ENCODE data around the gene MCM7. TPM values are rescaled to one million over a fixed set of nuclear protein-coding genes. Genes with fewer than 3 reads are reported as not detected.

The MCM7 gene
- total RNA-seq, 4 donors from 2014 or later: 16.6 to 51.3 (median 26.5) TPM

DNA sequence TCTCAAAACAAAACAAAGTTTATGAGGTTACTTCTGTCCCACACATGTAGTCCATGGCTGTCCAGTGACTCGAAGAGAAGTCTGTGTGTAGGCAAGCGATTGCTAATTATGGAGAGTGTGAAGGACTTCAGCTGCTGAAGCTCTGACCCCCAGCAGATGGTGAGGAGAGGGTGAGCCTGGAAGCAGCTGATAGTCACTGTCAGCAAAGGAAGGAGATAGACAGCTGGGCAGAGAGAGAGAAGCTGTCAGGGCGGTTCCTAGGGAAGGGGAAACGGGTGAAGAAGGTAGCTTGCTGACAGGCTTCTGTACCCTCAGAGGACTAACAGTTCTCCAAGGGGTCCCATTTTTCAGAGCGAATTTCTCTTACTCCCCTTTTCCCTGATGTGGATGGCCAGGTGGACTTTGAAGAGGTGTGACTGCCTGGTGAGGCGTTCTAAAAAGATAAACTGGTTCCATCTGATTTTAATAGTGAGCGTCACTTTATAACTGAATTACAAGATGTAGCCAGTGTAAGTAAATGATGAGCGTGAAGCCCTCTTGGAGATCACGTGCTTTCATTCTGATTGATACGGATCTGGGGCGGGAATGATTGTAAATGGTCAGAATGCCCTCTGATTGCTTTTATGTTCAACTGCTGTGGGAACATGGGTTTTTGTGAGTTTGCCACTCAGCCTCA, 39.5 kb downstream of the MCM7 start:
- H3K4me3 ChIP-seq (replicated peaks in 1 of 3): no peak overlapping the region
- no peaks in the 10 kb centered on the region for H3K4me1 ChIP-seq
- WGBS, 2 donors: 96% methylated on average over 11 of the region's 11 CpGs
- H3K27ac ChIP-seq: no peak overlapping the region
- H3K36me3 ChIP-seq: peaks cover 28% of the 10 kb centered on the region in 2 donors
- intact Hi-C loops (cut with DNase I): no loop called here
- TF ChIP-seq POLR2A (IDR thresholded peaks at IDR 0.05) (no peak), CTCF (IDR thresholded peaks at IDR 0.05) (no peak)
- H3K9me3 ChIP-seq: no peaks in the 10 kb centered on the region
- no peak for DNase-seq
- H3K27me3 ChIP-seq: no peaks in the 10 kb centered on the region

DNA sequence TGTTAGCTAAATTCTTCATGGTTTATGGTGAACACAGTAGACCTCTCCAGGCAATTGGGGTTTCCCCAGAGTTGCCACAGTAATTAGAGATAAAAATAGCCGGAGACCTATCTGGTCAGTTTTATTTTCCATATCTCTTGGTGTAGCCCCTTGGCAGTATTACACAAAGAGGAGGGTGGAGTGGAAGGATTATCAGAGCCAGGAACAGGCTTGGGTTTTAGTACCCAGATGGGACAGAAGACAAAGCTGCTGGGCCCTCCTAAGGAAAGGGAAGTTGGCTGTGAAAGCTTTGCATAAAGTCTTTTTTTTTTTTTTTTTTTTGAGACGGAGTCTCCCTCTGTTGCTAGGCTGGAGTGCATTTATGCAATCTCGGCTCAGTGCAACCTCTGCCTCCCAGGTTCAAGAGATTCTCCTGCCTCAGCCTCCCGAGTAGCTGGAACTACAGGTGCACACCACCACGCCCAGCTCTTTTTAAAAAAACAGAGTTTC, 41.9 kb downstream of the MCM7 start:
- 91 to 92% methylated on average over 5 of the region's 5 CpGs for WGBS, 2 donors
- intact Hi-C loops (cut with DNase I): no loop called here
- H3K4me1 ChIP-seq: no peaks in the 10 kb centered on the region
- DNase-seq: no peak
- H3K4me3 ChIP-seq (replicated peaks in 1 of 3): no peak overlapping the region
- H3K9me3 ChIP-seq: no peaks in the 10 kb centered on the region
- no peak overlapping the region for H3K27ac ChIP-seq
- TF ChIP-seq CTCF (IDR thresholded peaks at IDR 0.05) (no peak), POLR2A (IDR thresholded peaks at IDR 0.05) (no peak)
- H3K36me3 ChIP-seq: peaks cover 23 to 25% of the 10 kb centered on the region in 2 donors
- no peaks in the 10 kb centered on the region for H3K27me3 ChIP-seq

- intact Hi-C loops (cut with DNase I): no loop called here
- Histone ChIP-seq H3K9me3 (no peaks in the 10 kb centered on the region), H3K4me1 (no peaks in the 10 kb centered on the region), H3K27me3 (no peaks in the 10 kb centered on the region), H3K27ac (no peak overlapping the region), H3K36me3 (peaks cover 17 to 19% of the 10 kb centered on the region in 2 donors), H3K4me3 (replicated peaks in 1 of 3) (no peak overlapping the region)
- no peak for TF ChIP-seq POLR2A (IDR thresholded peaks at IDR 0.05)
- TF ChIP-seq CTCF (IDR thresholded peaks at IDR 0.05): no peak
- 90 to 92% methylated on average over 8 to 10 of the region's 10 CpGs for WGBS, 2 donors
- DNase-seq: no peak
Observed at GRCh38 chr7:100057006-100057405, 44.2 kb downstream of the MCM7 start.

DNA sequence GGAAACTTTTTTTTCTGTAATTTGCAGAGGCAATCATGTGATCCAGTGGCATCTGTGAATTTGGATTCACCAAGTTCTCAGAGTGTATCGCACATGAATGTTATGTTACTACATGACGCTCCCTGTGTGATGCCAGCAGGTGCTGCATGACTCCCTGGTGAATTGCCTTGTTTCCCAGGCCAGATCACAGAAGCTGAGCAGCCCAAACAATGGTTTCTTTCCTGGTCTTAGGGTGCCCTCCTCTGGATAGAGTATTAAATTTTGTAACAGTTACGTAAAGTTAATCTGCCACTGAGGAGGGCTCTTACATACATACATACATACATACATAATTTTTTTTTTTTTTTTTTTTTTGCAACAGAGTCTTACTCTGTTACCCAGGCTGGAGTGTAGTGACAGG, 48.0 kb downstream of the MCM7 start:
- Histone ChIP-seq H3K4me3 (replicated peaks in 1 of 3) (no peak overlapping the region), H3K36me3 (peaks cover 12 to 13% of the 10 kb centered on the region in 2 donors), H3K27ac (no peak overlapping the region), H3K4me1 (peaks cover 4 to 12% of the 10 kb centered on the region in 2 donors), H3K9me3 (no peaks in the 10 kb centered on the region), H3K27me3 (no peaks in the 10 kb centered on the region)
- whole genome bisulfite sequencing, 2 donors: 79 to 88% methylated on average over 3 of the region's 3 CpGs
- TF ChIP-seq CTCF (IDR thresholded peaks at IDR 0.05) (peak in 2 of 6 experiments; percentile 13 to 23), POLR2A (IDR thresholded peaks at IDR 0.05) (no peak)
- DNase-seq: peak in 1 of 2 donors; percentile 5
- intact Hi-C loops (cut with DNase I): no loop called here

DNA sequence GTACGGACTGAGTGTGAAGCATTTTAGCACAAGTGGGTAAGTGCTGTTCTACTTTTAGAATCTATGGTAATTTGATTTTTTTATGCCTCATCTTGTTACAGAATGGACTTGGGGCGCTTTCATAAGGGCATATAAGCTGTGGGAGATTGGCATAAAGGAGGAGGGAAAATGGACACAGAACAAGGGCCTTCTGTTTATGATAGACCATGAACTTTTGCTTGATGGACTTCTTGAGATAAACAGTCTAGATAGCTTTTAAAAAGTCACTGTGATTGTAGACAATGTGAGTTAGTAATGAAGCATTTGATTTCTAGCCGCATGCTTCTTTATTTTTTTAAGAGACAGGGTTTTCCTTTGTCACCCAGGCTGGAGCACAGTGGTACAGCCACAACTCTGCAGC, 49.6 kb downstream of the MCM7 start:
- peaks cover 4 to 12% of the 10 kb centered on the region in 2 donors for H3K4me1 ChIP-seq
- 81 to 99% methylated on average over 3 of the region's 3 CpGs for WGBS, 2 donors
- H3K4me3 ChIP-seq (replicated peaks in 1 of 3): no peak overlapping the region
- DNase-seq: no peak
- no peak overlapping the region for H3K27ac ChIP-seq
- no peaks in the 10 kb centered on the region for H3K36me3 ChIP-seq
- H3K9me3 ChIP-seq: no peaks in the 10 kb centered on the region
- intact Hi-C loops (cut with DNase I): no loop called here
- TF ChIP-seq POLR2A (IDR thresholded peaks at IDR 0.05): no peak
- no peak for TF ChIP-seq CTCF (IDR thresholded peaks at IDR 0.05)
- H3K27me3 ChIP-seq: no peaks in the 10 kb centered on the region

Data from thyroid gland (tissue), 4 donors.